HG03280 (cell line): ENCODE measurements around the gene SUMO2.
"Not testable (repeated sequence)": the region's sequence is repeated elsewhere in the genome, so short reads cannot be mapped to it uniquely, and the experiment has no call there.

Experiments
- ATAC-seq: cut with Tn5 transposase; IDR thresholded peaks from one replicate; pipeline ENCODE4 v1.9.1; 2021; ENCODE audit warnings: mild to moderate bottlenecking, moderate library complexity; ENCODE audit not compliant: unreplicated experiment

SUMO2 gene

DNA sequence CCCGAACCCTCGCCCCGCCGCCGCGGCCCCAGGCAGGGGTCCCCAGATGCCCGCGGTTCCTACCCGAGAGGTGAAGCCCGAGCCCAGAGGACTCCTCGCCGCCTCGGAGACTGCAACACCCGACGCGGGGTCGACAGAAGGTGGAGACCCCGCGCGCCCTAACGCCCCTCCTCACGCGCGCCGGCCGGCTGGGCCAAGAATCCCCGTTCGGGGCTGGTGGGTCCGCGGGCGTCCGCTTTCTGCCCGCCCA, 515 bp downstream of the SUMO2 start:
- ATAC-seq = no peak

DNA sequence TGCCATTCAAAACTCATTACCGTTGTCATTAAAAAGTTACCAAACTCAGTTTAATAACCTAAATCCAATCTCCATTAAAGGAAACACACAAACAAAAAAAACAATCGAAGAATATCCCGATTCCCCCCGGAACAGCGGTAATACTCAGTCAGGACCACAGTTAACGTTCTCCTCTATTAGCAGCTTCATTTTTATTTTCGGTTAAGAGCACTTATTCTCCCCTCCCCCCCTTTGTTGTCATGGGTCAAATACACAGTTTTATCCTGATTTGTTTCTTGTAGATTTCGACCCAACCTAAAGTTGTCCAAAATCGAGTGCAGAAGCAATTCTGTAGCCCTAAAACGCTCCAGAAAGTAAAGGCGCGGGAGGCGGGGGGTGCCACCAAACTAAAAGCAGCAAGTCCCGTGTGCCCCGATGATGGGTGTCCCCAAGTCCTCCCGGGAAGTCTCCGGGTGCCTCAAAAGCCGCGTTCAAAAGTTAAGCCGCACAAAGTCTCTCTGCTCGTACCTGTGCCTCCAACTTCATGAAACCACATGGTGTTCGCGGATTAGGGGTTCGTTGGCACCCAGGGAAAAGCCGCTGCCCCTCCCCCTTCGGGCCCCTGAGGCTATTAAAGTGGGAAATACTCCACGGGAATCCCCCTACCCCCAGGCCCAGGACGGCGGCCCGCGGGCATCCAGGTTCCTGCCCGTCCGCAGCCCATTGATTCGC, 996 bp downstream of the SUMO2 start:
- peak; percentile 9 for ATAC-seq

DNA sequence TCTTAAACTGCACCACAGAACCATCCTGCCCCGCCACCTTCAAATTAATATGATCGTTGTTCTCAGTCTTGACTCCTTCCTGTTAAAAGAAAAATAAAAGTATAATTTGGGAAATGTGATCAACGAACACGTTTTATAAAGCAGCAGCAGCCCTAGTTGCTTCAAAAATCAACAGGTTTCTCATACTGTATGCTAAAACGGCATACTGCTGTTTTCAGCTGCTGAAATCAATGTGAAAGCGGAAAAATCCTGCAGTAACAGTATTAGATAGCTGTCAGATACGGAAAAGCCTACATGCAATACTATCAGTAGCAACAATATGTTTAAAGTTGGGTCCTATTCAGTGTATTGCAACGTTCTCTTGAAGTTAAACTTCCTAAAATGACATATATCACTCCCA, 1.6 kb downstream of the SUMO2 start:
- ATAC-seq = no peak

DNA sequence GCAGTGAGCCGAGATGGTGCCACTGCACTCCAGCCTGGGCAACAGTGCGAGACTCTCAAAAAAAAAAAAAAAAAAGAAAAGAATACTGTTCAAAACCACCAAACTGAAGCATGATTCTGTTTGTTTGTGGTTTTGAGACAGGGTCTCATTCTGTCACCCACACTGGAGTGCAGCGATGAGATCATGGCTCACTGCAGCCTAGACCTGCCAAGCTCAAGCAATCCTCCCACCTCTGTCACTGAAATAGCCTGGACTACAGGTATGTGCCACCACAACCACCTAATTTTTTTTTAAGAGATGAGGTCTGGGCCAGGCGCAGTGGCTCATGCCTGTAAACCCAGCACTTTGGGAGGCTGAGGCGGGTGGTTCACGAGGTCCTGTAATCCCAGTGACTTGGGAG, 4.3 kb downstream of the SUMO2 start:
- no peak for ATAC-seq

DNA sequence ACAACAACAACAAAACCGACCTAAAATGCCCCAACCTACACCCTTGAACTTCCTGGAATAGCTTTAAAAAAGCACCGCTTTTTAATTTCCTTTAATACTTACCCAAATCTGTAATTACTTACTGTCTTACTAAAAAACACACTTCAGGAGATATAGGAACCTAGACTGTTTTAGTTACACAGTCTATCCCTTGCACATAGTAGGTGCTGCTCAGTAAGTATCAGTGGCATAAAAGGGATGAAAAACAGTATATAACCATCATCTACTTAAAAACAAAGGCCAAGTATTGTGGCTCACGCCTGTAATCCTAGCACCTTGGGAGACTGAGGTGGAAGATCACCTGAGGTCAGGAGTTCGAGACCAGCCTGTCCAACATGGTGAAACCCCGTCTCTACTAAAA, 6.1 kb downstream of the SUMO2 start:
- ATAC-seq = no peak

DNA sequence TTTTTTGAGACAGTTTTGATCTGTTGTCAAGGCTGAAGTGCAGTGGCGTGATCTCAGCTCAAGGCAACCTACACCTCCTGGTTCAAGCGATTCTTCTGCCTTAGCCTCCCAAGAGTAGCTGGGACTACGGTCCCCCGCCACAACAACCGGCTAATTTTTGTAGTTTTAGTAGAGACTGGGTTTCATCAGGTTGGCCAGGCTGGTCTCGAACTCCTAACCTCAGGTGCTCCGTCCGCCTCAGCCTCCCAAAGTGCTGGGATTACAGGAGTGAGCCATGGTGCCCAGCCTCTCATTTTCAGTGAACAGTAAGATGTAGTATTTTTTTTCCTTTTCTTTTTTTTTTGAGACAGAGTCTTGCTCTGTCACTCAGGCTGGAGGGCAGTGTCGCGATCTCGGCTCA, 7.8 kb downstream of the SUMO2 start:
- no peak for ATAC-seq

DNA sequence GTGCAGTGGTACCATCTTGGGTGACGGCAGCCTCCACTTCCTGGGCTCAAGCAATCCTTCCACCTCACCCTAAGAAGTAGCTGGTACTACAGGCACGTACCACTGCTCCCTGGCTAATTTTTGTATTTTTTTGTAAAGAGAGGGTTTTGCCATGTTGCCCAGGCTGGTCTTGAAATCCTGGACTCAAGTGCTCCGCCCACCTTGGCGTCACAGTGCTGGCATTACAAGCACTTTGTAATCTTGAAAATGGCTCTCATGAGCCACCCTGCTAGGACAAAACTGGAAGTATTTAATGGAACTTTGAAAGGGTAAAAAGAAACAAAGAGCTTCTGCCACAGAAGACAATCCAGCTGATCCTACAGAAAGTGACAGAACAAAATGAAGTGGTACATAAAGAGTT, 9.2 kb downstream of the SUMO2 start:
- ATAC-seq = no peak

DNA sequence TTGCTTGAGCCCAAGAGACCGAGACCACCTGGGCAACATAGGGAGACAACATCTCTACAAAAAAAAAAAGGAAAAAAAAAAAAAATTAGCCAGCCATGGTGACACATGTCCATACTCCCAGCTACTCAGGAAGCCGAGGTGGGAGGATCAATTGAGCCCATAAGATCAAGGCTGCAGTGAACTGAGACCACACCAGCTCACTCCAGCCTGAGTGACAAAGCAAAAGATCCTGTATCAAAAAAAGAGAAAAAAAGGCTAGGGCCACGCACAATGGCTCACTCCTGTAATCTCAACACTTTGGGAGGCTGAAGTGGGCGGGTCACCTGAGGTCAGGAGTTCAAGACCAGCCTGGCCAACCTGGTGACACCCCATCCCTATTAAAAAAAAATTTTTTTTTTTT, 13.8 kb downstream of the SUMO2 start:
- ATAC-seq = no peak

DNA sequence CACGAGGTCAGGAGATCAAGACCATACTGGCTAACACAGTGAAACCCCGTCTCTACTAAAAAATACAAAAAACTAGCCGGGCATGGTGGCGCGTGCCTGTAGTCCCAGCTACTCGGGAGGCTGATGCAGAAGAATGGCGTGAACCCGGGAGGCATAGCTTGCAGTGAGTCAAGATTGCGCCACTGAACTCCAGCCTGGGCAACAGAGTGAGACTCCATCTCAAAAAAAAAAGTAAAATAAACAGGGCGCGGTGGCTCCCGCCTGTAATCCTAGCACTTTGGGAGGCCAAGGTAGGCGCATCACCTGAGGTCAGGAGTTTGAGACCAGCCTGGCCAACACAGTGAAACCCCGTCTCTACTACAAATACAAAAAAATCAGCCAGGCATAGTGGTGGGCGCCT, 18.2 kb downstream of the SUMO2 start:
- ATAC-seq = not testable (repeated sequence)

DNA sequence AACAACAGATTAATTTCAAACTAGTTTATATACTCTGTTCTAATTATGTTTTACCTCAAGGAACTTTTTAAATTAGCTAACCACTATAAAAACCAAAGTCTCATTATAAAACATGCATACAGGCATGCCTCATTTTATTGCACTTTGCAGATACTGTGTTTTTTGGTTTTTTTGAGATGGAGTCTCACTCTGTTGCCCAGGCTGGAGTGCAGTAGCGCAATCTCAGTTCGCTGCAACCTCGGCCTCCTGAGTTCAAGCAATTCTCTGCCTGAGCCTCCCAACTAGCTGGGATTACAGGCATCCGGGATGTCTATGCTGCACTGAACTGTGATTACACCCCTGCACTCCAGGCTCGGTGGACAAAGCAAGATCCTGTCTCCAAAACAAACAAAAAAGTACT, 19.7 kb downstream of the SUMO2 start:
- no peak for ATAC-seq

DNA sequence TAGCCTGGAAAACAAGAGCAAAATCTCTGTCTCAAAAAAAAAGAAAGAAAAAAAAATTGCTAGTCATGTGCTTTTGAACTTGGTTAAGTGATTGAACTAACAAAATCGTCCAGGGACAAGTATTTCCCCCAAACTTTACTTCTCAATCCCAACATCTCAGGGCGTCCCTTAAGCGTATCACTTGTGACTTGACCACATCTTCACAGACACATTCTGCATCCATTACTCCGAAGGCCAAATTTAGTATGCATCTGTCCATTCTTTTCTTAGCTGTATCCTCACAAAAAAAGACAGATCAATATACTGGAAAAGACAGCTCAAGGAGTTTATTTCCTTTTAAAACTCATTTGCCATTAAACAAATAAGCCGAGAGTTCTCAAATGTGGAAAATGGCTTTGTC, 22.5 kb downstream of the SUMO2 start:
- ATAC-seq = no peak

DNA sequence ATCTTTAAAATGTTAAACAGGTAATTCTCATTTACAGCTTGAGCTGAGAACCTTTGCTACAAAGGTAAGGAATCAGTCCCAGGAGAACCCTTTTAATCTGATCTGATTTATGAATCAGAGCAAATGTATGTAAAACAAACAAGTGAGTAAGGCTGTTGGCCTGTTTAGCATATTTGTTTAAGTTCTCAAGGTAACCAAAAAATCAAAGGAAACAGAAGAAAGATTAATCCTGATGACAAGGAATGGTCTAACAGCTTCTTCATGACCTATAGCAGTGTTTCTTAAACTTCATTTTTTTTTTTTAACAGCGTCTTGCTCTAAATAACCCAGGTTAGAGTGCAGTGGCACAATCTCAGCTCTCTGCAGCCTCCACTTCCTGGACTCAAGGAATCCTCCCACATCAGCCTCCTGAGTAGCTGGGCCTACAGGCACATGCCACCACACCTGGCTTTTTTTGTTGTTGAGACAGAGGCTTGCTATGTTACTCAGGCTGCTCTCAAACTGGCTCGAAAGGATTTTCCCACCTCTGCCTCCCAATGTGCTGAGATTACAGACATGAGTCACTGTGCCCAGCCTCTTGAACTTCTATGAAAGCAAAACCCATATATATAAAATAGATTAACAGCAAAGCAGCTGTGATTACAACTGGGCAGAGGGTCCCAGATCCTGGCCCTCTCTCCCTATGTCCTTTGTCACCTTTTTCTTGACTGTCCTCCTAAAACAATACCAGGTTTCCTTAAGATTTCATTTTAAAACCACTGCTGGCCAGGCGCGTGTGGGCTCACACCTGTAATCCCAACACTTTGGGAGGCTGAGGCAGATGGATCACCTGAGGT, 23.3 kb downstream of the SUMO2 start:
- no peak for ATAC-seq

DNA sequence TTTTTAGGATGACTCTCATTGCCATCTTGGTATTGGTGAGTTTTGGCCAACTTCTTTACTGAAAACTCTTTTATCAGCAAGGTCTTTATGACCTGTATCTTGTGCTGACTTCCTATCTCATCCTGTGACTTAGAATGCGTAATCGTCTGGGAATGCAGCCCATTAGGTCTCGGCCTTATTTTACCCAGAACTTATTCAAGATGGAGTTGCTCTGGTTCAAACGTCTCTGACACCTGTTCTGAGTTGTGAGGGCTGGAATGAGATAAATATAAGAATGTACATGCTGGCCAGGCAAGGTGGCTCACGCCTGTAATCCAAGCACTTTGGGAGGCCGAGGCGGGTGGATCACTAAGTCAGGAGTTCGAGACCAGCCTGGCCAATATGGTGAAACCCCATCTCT, 24.3 kb downstream of the SUMO2 start:
- ATAC-seq = not testable (repeated sequence)

DNA sequence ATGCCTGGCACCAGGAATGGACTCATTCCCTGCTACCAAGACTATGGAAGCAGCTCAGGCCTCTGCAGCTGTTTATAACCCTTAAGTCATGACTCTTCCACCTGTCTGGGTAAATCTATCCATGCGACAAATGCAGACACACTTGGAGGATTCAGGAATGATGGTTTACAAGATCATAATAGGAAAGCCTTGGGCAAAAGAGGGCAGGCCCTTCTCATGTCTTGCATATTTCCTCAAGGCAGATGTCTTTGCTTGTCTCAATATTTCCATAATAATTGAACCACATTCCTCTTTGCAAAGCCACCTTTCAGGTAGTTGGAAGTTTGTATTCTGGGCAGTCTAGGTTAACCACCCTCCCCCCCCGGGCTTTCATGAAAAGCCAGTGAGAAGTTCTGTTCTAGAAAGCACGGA, 27.6 kb downstream of the SUMO2 start:
- no peak for ATAC-seq

DNA sequence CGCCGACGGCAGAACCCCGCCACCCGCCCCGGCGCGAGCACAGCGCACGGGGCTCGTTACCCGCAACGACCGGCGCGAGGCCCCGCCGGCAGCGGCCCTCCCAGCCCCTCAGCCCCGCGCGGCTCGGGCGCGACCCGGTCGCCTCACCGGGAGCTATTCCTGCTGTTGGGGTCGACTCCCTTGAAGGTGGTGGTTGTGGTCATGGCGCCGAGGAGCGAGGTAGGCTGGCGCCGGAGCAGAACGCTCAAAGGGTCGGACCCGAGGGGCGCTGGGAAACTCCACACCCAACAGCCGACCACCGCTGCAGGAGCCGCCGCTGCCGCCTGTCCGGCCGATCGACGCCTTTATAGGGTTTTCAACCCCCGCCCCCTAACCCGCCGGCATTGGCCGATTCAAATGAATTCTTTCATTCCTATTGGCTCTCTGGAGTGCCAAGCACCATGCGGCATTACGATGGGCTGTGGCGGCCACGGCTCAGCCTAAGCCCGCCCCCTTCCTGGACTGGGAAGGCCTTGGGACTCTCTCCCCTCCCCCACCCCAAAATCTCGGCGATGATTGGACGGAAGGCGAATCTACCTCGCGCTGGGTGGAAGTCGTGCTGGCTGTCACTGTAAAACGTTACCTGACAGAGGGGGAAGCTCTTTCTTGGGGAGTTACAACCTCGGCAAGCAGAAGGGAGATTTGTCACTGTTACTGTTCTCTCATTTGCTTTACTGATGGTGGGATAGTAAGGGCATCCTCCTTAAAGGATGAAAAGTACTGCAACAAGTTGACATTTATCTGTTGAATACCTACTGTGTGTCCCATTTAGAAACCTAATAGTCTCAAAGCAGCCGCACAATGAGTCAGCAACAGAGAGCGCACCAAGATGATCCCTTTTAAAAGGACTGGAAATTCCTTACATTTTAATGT, 28.3 kb downstream of the SUMO2 start, which contains the start of gene JPT1:
Gene JPT1, minus strand, starts transcription at position 318 of the 912 bp plus-strand sequence. Its CDS starts 115 bp downstream, at position 203.
- ATAC-seq = peak; percentile 95

DNA sequence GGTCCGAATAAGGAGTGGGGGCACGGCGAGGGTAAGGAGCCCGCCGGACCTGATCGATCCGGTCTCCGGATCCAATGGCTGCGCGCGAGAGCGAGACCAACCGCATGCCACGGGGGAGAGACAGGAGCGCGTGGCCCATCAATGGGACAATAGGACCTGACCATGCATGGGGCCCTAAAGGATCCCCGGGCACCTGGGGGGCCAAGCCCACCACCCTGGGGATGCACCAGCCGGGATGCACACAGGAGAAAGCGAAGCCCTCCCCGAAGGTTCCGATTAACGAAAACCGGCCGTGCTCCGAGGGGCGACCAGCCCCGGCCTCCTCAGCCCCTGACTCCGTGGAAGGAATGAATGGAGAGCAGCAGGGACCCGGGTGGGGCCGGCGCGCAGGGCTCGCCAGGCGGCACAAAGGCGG, 29.0 kb downstream of the SUMO2 start:
- ATAC-seq = peak; percentile 10

DNA sequence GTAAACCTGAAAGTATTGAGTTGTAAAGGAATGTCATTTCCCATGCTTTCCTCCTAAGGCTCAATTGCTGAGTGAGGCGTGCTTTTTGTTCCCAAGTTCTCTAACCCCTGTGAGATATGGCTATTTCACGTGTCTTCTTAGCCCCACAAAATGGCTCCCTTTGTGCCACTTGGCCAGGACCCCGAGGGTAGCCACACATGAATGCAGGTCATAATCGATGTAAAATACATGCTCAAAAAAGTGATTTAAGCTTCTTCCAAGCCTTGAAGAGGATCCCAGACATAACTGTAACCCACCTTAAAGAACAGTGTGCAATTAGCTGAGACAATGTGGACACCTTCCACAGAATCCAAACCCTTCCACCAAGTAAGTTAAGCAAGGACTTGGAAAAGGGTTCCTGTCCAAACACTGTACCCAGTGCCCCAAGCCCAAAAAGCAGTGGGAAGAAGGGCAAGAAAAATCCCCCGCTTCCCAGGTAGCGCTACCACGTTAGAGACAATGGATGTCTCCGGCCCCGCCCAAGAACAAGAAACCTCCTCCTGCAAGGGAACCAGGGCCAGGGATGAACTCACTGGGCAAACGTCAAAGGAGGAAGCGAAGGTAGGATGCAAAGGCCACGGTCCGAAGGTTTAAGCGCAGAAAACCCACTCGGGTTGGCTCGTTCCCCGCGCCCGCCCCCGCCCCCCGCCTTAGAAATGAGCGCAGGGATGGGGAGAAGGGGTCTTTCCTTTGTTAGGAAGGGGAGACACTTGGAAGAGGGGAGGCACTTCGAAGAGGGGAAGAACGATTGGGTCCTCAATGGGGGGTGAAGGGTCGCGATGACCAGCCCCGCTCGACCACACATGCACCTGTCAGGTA, 29.6 kb downstream of the SUMO2 start:
- ATAC-seq = no peak

DNA sequence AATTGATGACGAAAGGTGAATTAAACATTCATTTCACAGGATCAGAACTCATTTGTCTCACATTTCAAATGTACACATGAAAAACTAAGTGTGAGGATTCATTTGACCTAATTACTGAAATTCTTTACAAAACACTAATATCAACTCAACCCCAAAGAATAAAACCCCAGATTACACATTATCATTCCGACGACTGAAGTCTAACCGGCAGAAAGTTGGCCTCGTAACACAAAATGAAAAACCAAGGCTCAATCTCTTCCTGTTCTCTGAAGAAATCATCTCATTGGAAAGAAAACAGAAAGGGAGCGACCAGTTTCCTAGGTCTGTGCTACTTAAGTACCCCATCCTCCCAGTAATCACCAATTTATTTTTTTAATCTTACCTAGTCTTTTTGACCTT, 30.2 kb downstream of the SUMO2 start:
- no peak for ATAC-seq

DNA sequence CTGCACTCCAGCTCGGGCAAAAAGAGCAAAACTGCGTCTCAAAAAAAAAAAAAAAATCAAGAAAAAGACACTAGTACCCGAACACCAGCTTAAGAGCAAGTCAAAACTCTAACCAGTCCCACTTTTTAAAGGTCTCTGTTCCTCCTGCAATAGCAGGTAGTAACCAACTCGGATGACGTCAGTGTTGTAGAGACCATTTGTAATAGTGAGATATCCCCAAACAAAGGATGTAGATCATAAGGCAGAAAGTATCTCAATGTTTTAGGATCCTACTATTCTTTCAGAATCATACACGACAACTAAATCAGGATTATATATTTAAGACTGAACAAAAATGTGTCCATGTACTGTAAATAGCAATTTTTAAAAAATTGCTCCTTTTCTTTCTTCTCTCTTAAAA, 30.8 kb downstream of the SUMO2 start:
- ATAC-seq = no peak

DNA sequence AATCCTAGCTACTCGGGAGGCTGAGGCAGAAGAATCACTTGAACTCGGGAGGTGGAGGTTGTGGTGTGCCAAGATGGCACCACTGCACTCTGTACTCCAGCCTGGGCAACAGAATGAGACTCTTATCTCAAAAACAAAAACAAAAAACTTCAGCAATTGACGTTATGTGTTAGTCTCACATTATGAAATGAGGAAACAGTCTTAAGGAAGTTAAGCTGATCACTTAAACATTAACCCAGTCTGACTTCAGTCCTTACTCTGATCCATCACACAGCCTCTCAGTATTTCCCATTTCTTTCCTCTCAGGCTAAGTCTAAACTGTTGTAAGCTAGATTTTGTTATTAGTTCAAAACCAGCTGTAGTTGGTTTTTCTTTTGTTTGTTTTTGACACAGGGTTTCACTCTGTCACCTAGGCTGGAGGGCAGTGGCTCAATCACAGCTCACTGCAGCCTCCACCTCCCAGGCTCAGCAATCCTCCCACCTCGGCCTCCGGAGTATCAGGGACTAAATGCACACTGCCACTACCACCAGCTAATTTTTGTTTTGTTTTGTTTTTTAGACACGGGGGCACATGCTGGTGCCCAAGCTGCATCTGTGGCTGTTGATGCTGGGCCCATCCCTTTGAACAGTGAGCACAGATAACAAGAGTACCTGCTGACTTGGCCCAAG, 34.7 kb downstream of the SUMO2 start:
- no peak for ATAC-seq
